HG02678 (cell line): ENCODE measurements around the gene LRRC49.
"Not testable (repeated sequence)": the region's sequence is repeated elsewhere in the genome, so short reads cannot be mapped to it uniquely, and the experiment has no call there.

Experiments
- ATAC-seq: cut with Tn5 transposase; IDR thresholded peaks from one replicate; pipeline ENCODE4 v1.9.1; 2021; ENCODE audit warnings: mild to moderate bottlenecking, moderate library complexity; ENCODE audit not compliant: unreplicated experiment

Gene LRRC49

GRCh38 chr15:70974004-70974832, 81.6 kb downstream of the LRRC49 start:
- ATAC-seq, result no peak

DNA sequence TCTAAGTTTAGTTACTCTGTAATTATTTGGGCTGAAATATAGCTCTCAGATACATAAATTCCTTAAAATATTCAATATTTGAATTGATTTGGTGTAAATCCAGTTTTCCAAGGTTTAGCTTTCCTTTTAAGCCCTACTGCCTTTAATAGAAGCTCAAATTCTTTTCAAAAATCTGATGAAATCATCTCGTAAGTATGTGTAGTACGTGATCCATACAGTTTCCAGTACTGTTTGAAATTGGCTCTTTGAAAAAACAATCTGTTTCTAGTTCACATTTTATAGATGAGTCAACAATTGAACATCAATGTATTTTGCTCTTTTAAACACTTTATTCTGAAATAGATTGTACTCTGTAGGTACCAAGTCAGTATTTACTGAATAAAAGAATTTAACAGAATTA, 84.2 kb downstream of the LRRC49 start:
- ATAC-seq, result no peak

- ATAC-seq, result no peak
These were observed 102.9 kb downstream of the LRRC49 start for GRCh38 chr15:70995383-70995970.

DNA sequence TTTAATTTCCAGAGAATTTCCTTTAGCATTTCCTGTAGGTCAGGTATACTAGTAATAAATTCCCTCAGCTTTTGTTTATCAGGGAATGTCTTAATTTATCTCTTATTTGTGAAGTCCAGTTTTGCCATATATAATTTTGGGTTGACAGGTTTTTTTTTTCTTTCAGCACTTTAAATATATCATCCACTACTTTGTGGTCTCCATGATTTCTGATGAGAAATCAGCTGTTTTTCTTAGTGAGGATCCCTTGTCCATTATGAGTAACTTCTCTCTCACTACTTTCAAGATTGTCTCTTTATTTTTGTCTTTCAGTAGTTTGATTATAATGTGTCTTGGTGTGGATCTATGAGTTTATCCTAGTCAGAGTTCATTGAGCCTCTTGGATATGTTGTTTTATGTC, 105.7 kb downstream of the LRRC49 start:
- no peak for ATAC-seq

- no peak for ATAC-seq
These were observed 109.7 kb downstream of the LRRC49 start for GRCh38 chr15:71002316-71002715.

GRCh38 chr15:71003319-71003718, 110.7 kb downstream of the LRRC49 start:
- no peak for ATAC-seq

DNA sequence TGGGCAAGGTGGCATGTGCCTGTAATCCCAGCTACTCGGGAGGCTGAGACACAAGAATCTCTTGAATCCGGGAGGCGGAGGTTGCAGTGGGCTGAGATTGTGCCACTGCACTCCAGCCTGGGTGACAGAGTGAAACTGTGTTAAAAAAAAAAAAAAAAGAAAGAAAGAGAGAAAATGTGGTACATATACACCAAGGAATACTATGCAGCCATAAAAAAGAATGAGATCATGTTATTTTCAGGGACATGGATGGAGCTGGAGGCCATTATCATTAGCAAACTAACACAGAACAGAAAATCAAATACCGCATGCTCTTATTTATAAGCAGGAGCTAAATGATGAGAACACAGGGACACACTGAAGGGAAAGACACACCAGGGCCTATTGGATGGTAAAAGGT, 111.9 kb downstream of the LRRC49 start:
- ATAC-seq, result not testable (repeated sequence)

DNA sequence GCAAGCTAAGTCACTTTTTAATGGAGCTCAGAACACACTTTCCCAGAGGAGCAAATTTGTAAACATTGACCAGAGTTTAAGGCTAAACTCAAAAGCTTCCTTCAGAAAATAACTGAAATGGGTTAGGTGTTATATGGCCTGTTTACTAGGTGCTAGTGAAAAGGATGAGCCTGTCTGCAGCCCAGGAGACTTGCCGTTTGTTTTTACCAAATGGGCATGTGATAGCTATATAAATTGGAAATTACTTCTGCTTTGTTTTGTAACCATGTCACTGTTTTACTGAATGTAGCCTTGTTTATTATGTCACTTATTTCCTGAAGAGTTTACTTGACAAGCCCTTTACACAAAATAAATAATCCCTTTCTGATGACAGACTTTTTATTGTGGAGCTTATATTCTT, 113.3 kb downstream of the LRRC49 start:
- no peak for ATAC-seq

- ATAC-seq, result no peak
These were observed 115.7 kb downstream of the LRRC49 start for GRCh38 chr15:71008250-71008870.

GRCh38 chr15:71010472-71010871, 117.8 kb downstream of the LRRC49 start:
- ATAC-seq, result no peak

DNA sequence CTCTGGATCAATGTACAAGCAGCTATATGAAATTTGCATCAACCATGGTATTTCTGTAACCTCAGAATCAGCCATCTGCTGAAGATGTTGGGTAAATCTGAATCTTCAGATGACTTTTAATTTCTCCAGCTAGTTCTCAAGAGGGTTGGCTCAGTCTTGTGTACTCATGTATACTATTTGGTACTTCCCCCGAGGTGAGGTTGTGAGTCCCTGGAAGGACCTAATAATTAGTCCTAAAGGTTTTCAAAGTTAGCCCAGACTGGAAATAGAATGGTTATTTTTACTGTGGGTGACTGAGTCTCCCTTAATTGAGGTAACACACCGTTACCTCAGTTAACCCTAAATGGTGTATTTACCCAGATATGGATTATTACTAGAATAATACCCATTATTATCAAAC, 118.4 kb downstream of the LRRC49 start:
- no peak for ATAC-seq

DNA sequence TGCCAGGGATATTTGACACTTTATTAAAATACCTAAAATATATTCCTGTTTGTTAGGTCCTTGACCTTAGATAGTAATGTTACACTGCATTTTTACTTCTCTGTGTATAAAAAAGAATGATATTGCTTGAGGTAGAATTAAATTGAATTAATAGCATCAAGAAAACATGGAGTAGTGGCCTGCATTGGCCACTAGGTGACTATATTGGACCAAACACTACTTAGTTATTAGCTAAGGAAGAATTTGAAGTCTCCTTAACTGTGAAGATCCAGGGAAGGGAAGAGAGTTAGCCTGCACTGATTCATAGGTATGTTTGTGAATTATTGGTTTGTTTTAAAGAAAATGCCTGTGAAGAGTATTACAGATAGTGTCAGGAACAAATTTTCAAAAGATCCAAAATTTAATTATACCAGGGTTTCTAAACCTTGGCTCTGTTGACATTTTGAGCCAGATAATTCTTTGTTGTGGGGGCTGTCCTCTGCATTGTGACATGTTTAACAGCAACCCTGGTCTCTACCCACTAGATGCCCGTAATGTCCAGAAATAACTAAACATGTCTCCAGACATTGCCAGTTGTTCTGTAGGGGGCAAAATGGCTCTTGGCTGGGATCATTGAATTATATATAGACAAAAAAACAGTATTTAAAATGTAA, 119.0 kb downstream of the LRRC49 start:
- ATAC-seq, result no peak

DNA sequence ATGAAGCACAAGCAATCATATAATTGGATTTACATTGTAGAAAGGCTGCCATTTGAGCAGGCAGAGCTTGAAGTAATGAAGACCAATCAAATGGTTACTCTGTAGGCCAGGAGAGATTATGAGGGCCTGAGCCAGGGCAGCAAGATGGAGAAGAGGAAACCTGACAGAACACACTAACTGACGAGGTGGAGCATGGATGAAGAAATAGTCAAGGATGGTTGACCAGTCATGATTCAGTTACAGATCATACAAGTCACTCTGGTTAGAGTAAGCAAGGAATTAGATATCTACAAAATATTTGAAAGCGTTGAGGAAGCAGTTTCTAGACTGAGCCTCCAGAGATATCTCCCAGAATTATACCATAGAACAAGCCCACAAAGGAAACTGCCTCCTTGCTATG, 120.8 kb downstream of the LRRC49 start:
- ATAC-seq, result no peak

- no peak for ATAC-seq
These were observed 122.7 kb downstream of the LRRC49 start for GRCh38 chr15:71015342-71015741.

- ATAC-seq, result not testable (repeated sequence)
These were observed 138.6 kb downstream of the LRRC49 start for GRCh38 chr15:71031232-71031631.

- ATAC-seq, result not testable (repeated sequence)
These were observed 142.9 kb downstream of the LRRC49 start for GRCh38 chr15:71035478-71035877.

- no peak for ATAC-seq
These were observed 149.8 kb downstream of the LRRC49 start for GRCh38 chr15:71042356-71042922.

DNA sequence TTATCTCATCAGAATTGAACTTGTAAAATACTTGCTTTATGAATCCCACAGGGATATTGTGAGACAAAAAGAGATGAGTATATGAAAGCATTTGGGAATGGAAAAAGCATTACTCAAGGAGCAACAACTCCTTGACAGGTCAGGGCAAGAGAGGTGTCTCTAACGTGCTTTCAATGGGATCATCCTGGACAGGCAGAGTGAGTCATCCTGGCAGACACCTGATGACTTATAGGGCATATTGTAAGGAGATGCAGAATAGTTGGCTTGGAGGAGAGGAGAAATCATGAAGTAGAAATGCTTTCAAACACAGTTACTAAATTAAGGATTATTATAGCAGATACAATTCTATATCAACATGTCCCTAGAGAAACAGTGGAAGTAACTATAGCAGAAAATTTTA, 150.7 kb downstream of the LRRC49 start:
- ATAC-seq, result no peak

- ATAC-seq, result no peak
These were observed 151.4 kb downstream of the LRRC49 start for GRCh38 chr15:71044006-71044405.

DNA sequence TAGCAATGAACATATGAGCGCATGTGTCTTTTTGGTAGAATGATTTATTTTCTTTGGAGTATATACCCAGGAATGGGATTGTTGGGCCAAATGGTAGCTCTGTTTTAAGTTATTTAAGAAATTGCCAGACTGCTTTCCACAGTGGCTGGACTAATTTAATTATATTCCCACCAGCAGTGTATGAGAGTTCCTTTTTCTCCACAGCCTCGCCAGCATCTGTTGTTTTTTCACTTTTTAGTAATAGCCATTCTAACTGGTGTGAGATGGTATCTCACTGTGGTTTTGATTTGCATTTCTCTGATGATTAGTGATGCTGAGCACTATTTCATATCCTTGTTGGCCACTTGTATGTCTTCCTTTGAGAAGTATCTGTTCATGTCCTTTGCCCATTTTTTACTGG, 153.5 kb downstream of the LRRC49 start:
- ATAC-seq, result not testable (repeated sequence)
